GM18498 (cell line): ENCODE data around the gene GXYLT2.
A peak's percentile ranks its signal among the peaks of the same experiment; 100 is the strongest.

Experiments
- ATAC-seq: cut with Tn5 transposase; IDR thresholded peaks from one replicate; pipeline ENCODE4 v1.9.1; 2021; ENCODE audit warnings: mild to moderate bottlenecking, moderate library complexity; ENCODE audit not compliant: unreplicated experiment

Gene GXYLT2, protein sequence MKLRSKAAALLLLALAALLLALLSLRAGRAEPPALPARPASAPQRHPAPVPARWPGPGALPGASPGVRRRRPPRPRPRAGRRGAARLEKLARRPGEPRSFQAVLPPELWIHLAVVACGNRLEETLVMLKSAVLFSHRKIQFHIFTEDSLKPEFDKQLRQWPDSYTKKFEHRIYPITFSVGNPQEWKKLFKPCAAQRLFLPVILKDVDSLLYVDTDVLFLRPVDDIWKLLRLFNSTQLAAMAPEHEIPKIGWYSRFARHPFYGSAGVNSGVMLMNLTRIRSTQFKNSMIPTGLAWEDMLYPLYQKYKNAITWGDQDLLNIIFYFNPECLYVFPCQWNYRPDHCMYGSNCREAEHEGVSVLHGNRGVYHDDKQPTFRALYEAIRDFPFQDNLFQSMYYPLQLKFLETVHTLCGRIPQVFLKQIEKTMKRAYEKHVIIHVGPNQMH

DNA sequence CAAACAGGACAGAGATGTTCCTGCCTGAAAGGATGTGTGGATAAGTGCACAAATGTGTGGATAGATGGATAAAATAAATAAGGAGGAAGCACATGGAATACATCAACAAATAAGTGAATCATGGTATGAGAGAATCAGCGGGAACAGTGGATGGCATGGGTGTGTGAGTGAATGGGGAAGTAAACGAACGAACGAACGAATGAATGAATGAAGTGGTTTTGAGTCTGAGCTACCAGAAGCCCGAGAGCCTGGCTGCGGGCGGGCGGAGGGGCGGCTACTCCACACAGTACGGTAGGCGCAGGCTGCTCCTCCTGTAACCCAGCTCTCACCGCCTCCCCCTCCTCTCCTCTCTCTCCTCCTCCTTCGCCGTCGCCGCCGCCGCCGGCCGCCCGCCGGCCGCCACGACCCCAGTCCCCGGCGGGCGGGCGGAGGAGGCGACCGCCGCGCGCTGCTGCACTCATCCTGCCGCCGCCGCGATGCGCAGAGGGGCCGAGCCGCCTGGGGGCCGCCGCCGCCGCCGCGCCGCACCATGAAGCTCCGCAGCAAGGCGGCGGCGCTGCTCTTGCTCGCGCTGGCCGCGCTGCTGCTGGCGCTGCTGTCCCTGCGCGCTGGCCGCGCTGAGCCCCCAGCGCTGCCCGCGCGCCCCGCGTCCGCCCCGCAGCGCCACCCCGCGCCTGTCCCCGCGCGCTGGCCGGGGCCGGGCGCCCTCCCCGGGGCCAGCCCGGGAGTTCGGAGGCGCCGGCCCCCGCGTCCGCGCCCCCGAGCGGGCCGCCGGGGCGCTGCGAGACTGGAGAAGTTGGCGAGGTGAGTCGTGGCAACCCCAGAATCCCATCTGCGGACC lies at the start of gene GXYLT2:
Gene GXYLT2 (plus strand): TSS at position 342 of the 841 bp plus-strand sequence. CDS start 188 bp downstream, at position 530.
- ATAC-seq = peak; percentile 76

DNA sequence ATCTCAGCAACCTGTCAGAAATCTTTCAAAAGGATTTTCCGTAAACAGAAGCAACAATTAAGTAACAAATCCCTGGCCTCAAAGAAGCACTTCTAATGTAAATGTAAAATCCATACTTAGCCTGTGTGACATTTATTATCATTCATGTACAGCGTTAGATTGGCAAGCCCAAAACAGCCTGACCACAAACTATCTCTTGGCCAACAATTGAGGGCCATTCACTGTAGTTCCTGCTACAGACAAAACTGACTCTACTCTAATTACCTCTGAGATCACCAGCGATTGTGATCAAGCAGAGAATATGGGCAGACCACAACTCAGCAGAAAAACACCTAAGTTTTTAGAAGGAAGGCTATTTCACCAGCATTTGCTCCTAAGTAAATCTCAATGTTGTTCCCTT lies 48.8 kb upstream of the GXYLT2 start:
- no peak for ATAC-seq

DNA sequence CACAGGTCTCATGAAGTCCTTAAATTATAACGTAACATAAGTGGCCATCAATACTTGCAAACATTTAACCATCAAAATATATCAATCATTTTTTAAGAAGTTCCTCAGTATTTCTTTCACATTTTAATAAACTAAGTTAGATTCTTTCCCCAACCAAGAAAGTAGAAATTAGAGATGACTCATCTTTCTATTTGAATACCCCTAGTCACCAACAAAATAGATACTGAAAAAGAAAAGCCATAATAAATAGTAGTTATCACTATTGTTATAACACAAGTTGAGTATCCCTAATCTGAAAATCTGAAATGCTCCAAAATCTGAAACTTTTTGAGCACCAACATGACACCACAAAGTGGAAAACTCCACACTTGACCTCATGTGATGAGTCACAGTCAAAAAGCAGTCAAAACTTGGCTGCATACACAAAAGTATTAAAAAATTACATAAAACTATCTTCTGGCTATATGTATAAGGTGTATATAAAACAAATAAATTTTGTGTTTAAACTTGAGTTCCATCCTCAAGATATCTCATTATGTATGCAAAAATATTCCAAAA lies 43.3 kb upstream of the GXYLT2 start:
- ATAC-seq = no peak

DNA sequence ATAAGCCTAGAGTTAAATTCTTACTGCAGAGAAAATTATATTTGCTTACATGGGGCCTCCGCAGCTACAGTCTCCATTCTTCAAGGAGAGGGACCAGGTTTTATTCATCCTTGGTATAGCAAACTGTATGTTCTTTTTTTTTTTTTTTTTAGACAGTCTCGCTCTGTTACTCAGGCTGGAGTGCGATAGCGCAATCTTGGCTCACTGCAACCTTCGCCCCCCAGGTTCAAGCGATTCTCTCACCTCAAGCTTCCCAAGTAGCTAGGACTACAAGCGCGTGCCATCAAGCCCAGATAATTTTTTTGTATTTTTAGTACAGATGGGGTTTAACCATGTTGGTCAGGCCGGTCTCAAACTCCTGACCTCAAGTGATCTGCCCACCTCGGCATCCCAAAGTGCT lies 41.7 kb upstream of the GXYLT2 start:
- no peak for ATAC-seq

DNA sequence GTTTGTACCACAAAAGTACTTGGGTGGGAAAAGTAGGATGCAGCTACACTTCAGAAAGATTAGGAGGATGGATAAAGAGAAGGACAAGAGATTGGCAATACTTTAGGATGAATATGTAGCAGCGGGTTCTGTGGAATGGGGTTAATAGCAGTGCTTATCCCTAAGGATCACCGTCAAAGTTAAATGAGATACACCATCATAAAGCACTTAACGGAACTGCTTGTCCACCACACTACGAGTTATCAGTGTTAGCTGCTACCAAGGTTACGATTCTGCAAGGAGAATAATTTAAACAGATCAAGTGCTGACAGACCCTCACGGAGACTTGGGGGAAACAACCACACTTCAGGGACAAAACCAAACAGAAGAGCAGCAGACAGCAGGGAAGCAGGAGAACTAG lies 40.6 kb upstream of the GXYLT2 start:
- ATAC-seq = no peak

DNA sequence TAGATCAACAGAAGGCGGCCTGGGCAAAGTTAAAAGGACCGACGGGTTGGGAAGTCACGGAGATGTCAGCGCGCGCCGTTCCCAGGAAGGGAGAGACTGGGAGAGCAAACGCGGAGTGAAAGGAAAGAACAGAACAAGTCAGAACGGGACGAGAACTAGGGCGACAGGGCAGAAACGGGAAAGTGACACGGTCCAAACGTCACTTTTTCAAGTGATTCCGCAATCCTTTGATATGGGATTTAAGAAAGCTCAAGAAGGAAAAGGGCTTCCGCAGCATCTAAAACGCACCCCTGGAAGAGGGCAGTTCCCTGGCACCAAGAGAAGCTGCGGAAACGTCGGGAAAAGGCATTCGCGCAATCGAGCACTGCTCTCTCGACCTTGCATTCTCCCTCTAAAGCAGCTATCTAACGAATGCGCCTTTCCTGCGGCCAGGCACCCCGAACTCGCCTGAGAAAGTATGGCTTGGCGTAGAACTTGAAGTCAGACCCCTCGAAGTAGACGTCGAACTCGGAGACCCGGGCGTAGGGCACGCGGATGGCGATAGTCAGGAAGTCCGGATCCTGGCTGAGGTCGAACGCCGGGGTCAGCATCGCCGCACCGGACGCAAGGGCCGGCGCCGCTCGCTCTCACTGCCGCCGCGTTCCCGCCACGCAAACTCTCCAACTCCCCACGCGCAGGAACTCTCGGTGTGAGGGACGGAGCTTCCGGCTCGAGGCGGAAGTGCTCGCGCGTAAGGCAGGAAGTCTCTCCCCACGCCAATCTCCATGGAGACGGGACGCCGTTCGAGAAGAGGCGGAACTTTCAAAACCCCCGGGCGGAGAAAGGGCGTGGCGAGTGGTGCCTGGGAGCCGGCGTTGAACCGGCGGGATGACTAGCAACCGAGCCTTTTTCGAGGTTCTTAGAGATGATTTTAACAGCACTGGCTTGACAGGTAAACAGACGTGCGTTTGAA lies 39.8 kb upstream of the GXYLT2 start, which contains the start of gene SHQ1:
Gene SHQ1 (minus strand): TSS at position 695 of the 952 bp plus-strand sequence. CDS start 105 bp downstream, at position 590.
- peak; percentile 95 for ATAC-seq

DNA sequence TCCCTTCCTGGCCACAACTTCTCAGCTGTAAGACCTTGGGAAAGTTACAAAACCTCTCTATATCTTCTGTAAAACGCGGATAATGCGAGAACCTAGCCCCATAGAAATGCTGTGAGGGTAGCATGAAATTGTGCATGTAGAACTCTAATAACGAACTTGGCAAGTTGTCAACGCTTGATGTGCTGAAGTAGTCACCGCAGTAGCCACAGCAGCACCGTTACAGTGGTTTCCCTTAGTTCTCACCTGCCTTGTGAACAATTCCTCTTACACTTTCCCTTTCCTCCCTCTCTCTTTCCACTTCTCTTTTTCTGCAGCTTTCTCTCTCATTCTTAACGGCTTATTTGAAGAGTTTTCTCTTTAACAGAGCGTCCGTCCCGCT lies 39.2 kb upstream of the GXYLT2 start:
- peak; percentile 50 for ATAC-seq

DNA sequence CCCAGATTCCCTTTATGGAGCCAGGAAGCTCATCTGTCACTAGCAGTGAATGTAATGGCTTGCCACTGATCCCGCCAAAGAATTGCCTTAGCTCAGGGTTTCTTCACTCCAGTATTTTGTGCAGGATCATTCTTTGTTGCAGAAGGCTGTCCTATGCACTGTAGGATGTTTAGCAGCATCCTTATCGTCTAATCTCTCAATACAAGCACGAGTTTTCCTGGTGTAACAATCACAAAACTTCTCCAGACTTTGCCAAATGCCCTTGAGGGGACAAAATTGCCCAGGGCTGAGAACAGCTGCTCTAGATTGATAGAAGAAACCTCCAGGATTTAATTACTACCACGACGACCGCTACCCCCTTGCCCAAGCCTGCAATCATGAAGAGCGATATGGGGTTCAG lies 32.8 kb upstream of the GXYLT2 start:
- ATAC-seq = no peak

DNA sequence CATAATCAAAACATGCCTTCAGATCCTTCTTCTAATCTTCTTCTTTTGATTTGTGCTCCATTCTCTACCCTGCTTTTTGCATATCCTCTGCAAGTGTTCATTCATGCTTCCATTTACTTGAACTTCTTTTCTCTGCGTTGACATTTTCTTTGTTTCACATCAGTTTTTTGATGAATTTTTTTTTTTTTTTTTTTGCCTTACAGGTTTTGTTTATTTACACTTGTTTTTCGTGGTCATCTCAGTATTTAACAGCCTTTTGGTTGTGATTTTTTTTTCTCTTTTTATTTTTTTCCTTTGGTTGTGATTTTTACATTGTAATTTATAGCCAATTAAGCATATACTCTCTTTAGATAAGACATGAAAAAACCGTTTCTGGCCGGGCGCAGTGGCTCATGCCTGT lies 27.8 kb upstream of the GXYLT2 start:
- no peak for ATAC-seq

DNA sequence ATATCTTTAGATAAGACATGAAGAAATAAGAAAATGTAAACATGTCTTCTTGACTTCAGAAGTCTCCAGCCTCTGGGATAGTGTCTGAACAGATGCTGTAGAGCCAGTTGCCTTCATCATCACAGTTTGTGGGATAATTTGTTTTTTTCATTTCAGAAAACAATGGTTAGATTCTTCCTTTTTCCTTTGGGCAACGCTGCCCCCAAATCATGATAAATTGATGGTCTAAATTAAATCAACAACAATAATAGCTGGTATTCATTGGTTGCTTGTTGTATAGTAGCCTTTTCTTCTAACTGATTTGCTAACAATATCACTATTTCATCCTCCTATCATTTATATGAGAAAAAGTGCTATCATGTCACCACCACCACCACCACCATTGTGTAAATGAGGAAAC lies 27.0 kb upstream of the GXYLT2 start:
- no peak for ATAC-seq

DNA sequence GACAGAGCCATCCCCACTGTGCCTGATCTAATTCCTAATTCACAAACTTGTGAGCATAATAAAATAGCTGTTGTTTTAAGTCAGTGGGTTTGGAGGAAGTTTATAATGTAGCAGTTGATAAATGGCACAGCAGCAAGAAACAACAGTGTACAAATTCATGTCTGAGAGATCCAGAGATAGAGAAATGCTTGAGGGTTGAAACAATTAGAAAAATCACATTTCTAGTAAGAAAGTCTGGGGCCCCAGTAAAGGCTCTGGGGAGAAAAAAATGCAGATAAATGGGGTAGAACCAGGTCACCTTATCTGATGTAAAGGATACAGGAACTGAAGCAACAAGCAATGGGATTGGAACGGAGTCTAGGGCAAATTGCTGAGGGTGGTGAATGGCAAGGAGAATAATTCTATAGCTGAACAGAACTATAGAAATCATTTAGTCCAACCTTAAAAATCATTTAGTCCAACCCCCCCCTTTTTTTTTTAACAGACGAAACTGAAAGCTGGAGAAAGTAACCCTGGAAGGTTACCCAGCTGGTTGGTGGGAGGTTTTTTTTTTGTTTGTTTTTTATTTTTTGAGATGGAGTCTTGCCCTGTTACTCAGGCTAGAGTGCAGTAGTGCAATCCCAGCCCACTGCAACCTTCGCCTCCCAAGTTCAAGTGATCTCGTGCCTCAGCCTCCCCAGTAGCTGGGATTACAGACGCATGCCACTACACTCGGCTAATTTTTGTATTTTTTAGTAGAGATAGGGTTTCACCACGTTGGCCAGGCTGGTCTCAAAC lies 25.3 kb upstream of the GXYLT2 start:
- ATAC-seq = no peak

DNA sequence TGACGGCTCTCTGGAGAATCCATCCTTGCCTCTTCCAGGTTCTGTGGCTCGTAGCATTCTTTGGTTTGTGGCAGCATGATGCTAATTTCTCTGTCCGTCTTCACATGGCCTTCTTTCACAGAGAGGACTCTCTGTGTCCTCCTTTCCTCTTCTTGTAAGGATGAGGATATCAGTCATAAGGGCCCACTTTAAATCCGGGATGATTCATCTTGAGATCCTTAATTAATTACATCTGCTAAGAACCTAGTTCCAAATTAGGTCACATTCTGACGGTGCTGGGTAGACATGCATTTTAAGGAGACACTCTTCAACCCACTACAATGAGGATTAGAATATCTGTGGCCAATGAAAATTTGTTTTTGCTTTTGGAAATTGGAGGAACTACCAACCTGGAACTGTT lies 15.7 kb upstream of the GXYLT2 start:
- no peak for ATAC-seq

DNA sequence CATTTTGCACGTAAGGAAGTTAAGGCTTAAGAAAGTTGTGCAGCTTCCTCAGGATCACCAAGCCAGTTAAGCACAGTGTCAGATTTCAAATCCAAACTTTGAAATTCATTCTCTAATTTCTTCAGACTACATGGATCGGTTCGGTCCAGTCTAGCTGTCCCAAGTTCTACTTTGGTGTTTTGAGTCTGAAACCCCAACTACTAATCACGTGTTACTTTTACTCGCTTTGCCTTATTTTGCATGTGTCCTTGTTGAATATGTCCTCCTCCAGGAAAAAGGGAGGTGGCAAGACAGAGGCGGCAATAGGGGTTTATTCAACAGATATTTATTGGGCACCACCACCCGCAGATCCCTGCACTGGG lies 522 bp upstream of the GXYLT2 start:
- no peak for ATAC-seq

DNA sequence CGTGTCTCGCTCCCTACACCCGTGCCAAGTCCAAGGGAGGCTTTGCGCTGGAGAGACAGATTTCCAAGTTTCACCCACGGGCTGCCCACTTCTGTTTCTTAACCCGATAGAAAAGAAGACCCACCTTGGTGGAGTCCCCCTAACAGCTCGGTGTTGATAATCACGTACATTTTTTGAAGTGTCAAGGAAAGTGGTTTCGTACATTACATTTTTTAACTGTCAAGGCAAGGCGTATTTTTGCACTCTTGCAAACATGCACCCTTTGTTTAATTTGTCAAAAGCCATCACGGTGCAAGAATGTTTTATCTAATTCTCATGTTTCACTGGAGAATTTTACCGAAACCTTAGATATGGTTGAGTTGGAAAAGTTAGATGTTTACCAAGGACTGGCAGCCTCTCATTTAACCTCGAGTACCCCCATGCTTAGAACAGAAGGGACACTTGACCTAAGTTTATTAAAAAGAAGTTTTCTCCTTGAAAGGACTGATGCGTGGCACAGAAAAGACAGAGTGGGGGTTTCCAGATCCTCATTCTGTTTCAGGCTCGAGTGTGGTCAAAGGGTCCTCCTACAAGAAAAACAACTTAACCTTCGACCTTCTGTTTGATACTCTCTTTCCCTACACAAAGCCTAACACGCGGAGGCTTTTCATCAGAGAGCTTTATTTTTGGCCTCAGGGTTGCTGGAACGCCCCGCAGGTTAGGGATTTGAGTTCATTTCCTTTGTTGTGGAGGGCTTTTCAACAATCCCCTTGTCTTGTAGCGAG lies 882 bp downstream of the GXYLT2 start:
- no peak for ATAC-seq

DNA sequence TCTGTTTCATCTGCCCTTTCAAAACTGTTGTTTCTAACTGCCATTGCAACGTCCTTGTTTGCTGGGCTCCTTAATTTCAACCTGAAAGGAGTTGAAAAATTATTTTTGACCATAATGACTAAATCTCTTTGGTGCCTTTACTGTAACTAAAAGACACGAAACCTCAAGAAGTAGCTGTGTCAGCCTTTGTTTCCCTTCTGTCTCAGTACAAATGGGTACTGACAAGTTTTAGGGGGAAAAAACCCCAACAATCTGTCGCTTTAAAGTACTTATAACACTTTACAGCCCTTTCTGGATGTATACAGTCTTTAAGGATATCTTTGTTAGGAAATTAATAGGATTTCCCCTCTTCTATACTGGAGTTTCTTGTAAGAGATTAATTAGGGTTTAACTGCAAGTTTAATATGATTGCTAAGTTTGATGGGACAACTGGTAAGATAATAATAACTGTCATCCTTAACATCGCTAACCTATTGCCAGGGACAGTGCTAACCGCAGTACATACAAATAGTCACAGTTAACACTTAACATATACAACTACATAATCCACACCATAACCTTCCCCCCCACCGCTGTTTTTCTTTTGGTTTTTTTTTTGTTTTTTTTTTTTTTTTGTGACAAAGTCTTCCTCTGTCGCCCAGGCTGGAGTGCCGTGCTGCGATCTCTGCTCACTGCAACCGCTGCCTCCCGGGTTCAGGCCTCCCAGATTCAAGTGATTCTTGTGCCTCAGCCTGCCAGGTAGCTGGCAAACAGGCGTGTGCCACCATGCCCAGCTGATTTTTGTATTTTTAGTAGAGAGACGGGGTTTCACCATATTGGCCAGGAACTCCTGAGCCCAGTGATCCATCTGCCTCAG lies 1.7 kb downstream of the GXYLT2 start:
- no peak for ATAC-seq

DNA sequence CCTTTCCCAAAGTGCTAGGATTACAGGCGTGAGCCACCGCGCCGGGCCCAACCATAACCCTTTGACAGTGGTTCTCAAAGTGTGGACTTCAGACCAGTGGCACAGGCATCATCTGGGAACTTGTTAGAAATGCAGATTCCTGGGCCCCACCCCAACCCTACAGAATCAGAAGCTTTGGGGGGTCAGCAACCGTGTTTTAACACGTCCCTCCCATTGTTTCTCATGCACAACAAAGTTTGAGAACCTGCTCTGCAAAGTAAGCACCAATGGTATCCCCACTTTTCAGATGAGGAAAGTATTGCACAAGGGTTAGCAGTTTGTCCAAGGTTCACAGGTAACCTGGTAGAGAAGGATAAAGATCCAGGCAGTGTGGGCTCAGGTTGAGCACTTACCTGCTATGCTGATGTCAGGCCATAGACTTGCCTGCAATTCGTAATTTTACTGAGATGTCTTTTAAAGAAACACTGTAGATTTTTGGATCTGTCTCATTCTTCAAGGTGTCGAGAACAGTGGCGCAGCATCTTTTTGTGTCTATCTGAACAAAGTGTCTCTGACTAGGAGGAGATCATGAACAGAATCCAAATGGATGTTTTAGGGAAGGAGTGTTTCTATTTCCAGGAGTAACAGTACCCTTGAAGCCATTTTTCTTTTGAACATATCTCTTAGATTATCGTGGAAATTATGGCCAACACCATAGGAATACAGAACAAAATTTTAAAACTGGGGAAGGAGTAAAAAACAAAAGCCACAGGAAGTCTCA lies 2.5 kb downstream of the GXYLT2 start:
- no peak for ATAC-seq

DNA sequence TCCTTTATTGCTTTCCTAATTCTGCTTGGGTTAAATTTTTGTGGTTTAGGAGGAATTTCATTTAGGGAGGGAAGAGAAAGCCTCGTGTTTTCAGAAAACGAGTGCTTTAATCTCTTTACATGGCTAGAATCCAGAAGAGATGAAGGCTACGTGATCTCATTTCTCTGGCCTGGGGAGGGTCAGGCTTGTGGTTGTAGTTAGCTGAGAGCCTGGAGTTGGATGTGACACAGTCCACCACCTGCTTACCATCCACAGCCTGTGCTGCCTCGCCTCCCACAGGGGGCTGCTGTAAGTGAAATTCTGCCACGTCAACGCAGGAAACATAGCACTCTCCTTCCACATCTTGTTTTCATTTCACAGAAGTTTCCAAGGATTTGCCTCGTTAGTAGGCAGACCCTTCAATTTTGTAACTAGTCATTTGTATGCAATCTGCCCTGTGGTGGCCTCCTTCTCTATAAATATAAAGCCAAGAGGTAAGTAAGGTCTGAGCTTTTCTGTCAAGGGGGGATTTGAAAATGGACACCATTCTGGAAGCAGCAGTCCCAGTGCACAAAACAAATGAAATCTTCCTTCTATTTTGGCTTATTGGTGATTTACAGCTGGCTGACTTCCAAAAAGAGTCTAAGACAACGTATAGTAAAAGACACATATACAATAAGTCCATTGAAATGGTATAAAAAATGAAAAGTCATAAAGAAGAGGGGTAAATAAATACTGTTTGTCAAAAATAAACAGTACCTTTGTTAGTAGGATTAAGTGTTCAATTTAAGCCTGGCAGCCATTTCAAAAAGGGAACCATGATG lies 3.4 kb downstream of the GXYLT2 start:
- no peak for ATAC-seq
